ENCODE measurements around the gene BICD1.
"Not testable (repeated sequence)": the region's sequence is repeated elsewhere in the genome, so short reads cannot be mapped to it uniquely, and the experiment has no call there.

Gene BICD1

GRCh38 chr12:32089586-32089985 is 17.1 kb upstream of the BICD1 start:
- no peak for DNase-seq (ENCODE audit: low read depth in 1 of 2, low spot score in 1 of 2)
- no peak overlapping the region for H3K4me3 ChIP-seq (replicated peaks; ENCODE audit: insufficient read depth, low read length)
- H3K27me3 ChIP-seq (ENCODE audit: insufficient read depth, poor library complexity, severe bottlenecking), result no peaks in the 10 kb centered on the region
- H3K27ac ChIP-seq (replicated peaks), result no peak overlapping the region
- TF ChIP-seq, protein P1, sequence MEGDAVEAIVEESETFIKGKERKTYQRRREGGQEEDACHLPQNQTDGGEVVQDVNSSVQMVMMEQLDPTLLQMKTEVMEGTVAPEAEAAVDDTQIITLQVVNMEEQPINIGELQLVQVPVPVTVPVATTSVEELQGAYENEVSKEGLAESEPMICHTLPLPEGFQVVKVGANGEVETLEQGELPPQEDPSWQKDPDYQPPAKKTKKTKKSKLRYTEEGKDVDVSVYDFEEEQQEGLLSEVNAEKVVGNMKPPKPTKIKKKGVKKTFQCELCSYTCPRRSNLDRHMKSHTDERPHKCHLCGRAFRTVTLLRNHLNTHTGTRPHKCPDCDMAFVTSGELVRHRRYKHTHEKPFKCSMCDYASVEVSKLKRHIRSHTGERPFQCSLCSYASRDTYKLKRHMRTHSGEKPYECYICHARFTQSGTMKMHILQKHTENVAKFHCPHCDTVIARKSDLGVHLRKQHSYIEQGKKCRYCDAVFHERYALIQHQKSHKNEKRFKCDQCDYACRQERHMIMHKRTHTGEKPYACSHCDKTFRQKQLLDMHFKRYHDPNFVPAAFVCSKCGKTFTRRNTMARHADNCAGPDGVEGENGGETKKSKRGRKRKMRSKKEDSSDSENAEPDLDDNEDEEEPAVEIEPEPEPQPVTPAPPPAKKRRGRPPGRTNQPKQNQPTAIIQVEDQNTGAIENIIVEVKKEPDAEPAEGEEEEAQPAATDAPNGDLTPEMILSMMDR (IDR thresholded peaks at IDR 0.05; ENCODE audit: insufficient read depth, low read length), result no peak
- TF ChIP-seq SPI1 (IDR thresholded peaks at IDR 0.05; ENCODE audit: borderline replicate concordance, low read depth) (no peak), REST (IDR thresholded peaks at IDR 0.05; ENCODE audit: insufficient replicate concordance, low read depth) (no peak)

DNA sequence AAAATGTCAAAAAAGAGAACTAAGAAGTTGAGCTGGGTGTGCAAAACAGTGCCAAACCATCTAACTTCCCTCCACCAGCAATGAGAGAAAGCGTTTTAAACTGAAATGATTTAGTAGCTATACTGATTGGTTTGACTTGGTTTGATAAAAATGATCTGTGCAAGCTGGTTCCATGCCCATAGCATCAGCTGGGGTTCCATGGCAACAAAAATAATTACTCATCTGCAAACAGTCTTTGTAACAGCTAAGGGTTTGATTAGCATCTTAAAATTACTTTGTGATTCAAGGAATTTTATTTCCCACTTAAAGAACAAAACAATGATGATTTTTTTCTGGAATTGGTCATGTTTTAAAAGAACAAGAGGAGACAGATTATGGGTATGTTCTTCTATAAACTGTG is 15.0 kb upstream of the BICD1 start:
- DNase-seq (ENCODE audit: low read depth in 1 of 2, low spot score in 1 of 2), result no peak
- TF ChIP-seq, protein P1 (IDR thresholded peaks at IDR 0.05; ENCODE audit: insufficient read depth, low read length), result no peak
- no peak for TF ChIP-seq GABPA (IDR thresholded peaks at IDR 0.05; ENCODE audit: low read depth)
- TF ChIP-seq POLR2AphosphoS5 (IDR thresholded peaks at IDR 0.05; ENCODE audit: low read depth), result no peak
- TF ChIP-seq SPI1 (IDR thresholded peaks at IDR 0.05; ENCODE audit: borderline replicate concordance, low read depth), result no peak
- no peak for TF ChIP-seq REST (IDR thresholded peaks at IDR 0.05; ENCODE audit: insufficient replicate concordance, low read depth)
- Histone ChIP-seq H3K4me3 (replicated peaks; ENCODE audit: insufficient read depth, low read length) (no peak overlapping the region), H3K27ac (replicated peaks) (no peak overlapping the region), H3K27me3 (ENCODE audit: insufficient read depth, poor library complexity, severe bottlenecking) (no peaks in the 10 kb centered on the region)

DNA sequence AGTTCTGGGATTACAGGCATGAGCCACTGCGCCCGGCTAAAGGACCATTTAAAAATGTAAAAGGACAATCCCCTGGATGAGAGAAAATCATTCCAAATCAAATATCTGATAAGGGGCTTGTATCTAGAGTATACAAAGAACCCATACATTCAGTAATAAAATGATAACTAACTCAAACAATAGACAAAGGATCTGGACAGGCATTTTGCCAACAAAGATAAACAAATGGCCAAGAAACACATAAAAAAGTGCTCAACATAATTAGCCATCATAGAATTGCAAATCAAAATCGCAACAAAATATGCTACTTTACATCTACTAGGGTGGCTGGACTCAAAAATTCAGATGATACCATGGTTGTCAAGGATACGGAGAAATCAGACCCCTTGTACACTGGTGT is 8.5 kb upstream of the BICD1 start:
- no peaks in the 10 kb centered on the region for H3K27me3 ChIP-seq (ENCODE audit: insufficient read depth, poor library complexity, severe bottlenecking)
- no peak overlapping the region for H3K4me3 ChIP-seq (replicated peaks; ENCODE audit: insufficient read depth, low read length)
- no peak for TF ChIP-seq GABPA (IDR thresholded peaks at IDR 0.05; ENCODE audit: low read depth)
- no peak for TF ChIP-seq SPI1 (IDR thresholded peaks at IDR 0.05; ENCODE audit: borderline replicate concordance, low read depth)
- no peak for TF ChIP-seq POLR2AphosphoS5 (IDR thresholded peaks at IDR 0.05; ENCODE audit: low read depth)
- TF ChIP-seq, protein P1 (IDR thresholded peaks at IDR 0.05; ENCODE audit: insufficient read depth, low read length), result no peak
- no peak for TF ChIP-seq REST (IDR thresholded peaks at IDR 0.05; ENCODE audit: insufficient replicate concordance, low read depth)
- H3K27ac ChIP-seq (replicated peaks), result no peak overlapping the region
- no peak for DNase-seq (ENCODE audit: low read depth in 1 of 2, low spot score in 1 of 2)

DNA sequence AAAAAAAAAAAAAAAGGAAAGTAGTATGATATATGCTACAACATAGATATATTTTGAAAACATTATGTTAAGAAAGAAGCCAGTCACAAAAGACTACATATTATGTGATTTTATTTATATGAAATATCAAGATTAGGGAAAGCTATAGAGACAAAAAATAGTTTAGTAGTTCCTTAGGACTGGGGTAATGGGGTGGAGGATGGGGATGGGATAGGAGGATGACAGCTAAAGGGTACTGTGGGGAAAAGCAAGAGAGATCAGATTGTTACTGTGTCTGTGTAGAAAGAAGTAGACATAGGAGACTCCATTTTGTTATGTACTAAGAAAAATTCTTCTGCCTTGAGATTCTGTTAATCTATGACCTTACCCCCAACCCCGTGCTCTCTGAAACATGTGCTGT is 7.4 kb upstream of the BICD1 start:
- not testable (repeated sequence) for H3K27me3 ChIP-seq (ENCODE audit: insufficient read depth, poor library complexity, severe bottlenecking); H3K27ac ChIP-seq (replicated peaks); H3K4me3 ChIP-seq (replicated peaks; ENCODE audit: insufficient read depth, low read length); DNase-seq (ENCODE audit: low read depth in 1 of 2, low spot score in 1 of 2)

Data from HL-60 (cell line).